NCI-H2227 (cell line): Measurements from ENCODE around the gene BOLA2.
"Not testable (repeated sequence)": the region's sequence is repeated elsewhere in the genome, so short reads cannot be mapped to it uniquely, and the experiment has no call there.

Source experiments
- DNase-seq: peaks from one replicate; lab custom pipeline; 2025; ENCODE audit not compliant: unreplicated experiment; lab: John Stamatoyannopoulos, UW

The BOLA2 gene

GRCh38 chr16:29454269-29454668 is at the start of gene BOLA2, which contains the start of gene SLX1B:
Gene BOLA2, minus strand, starts transcription at chr16:29454351. Its CDS starts 98 bp downstream, at chr16:29454253.
Gene SLX1B, plus strand, starts transcription at chr16:29454533.
- not testable (repeated sequence) for DNase-seq

DNA sequence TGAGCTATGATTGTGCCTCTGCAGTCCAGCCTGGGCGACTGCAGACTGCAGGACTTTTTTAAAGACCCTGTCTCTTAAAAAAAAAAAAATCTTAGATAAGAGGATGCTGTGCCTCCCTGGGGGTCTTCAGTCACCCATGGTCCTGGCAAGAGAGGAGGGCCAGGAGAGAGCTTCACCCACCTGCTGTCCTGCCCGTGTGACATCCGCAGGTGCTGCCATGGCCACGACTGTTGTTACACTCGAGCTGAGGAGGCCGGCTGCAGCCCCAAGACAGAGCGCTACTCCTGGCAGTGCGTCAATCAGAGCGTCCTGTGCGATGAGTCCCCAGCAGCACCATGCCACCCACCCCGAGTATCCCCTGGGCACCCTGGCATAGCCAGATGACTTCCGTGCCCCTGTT is 28.1 kb upstream of the BOLA2 start:
- not testable (repeated sequence) for DNase-seq

DNA sequence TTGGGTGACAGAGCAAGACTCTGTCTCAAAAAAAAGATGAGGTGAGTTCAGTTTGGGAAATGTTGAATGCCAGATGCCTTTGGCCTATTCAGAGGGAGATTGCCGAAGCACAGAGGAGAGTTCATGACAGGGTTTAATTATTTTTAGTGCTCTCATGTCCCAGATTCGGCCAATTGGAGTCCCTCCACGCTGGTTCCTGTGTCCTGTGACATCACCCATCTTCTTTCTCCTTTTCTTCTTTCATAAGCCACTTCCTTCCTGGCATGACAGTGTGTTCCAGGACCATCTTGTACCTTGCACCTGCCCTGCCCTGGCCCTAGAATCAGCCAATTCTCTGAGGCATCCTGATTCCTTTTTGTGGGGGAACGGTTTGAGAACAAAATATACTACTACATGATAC is 17.9 kb upstream of the BOLA2 start:
- DNase-seq = not testable (repeated sequence)

GRCh38 chr16:29469660-29470059 is 15.5 kb upstream of the BOLA2 start:
- not testable (repeated sequence) for DNase-seq

GRCh38 chr16:29467654-29468366 is 13.7 kb upstream of the BOLA2 start:
- DNase-seq = not testable (repeated sequence)

GRCh38 chr16:29466904-29467303 is 12.8 kb upstream of the BOLA2 start:
- not testable (repeated sequence) for DNase-seq

DNA sequence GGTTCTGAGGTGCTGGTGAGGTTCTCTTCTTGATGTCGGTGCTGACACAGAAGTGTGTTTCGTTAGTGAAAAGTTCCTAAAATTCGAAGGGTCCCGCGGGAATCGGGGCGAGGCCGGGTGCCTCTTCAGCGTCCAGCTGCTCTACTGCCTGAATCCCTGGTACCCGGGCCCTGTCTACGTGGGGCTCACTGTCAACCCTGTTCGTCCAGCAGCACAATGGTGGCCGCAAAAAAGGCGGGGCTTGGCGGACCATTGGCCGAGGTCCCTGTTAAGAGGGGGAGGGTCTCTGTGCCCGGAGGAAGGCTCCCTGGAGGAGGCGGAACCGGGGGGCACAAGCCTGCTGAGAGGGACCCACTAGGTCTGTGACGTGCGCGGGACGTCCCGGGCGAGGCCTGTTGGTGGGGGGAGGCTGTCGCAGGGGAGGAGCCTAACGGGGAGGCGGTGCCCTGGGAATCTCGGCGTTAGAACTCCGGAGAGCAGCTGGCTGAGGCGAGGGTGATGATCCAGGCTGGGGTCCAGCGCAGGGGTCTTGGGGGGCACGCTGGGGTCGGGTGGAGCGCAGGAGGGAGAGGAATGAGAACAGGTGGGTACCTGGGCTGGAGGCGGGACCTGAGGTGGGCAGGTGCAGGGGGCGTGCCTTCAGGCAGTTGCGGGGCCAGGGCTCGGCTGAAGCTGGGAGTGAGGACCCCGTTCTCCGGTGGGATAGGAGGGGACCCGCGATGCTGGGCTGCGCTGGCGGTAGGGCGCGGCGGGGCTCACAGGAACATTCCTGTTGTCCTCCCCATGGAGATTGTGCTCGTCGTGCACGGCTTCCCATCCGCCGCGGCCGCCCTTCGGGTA is 12.1 kb upstream of the BOLA2 start:
- not testable (repeated sequence) for DNase-seq

DNA sequence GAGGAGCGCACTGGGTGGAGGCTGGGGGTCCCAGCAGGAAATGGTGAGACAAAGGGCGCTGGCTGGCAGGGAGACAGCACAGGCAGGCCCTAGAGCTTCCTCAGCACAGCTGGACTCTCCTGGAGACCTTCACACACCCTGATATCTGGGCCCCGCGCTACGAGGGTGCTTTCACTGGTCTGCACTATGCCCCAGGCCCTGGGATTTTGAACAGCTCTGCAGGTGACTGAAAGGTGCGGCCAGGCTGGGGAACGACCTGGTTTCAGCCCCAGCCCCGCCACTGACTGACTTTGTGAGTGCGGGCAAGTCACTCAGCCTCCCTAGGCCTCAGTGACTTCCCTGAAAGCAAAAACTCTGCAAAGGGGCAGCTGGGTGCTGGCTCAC is 6.5 kb upstream of the BOLA2 start:
- not testable (repeated sequence) for DNase-seq

DNA sequence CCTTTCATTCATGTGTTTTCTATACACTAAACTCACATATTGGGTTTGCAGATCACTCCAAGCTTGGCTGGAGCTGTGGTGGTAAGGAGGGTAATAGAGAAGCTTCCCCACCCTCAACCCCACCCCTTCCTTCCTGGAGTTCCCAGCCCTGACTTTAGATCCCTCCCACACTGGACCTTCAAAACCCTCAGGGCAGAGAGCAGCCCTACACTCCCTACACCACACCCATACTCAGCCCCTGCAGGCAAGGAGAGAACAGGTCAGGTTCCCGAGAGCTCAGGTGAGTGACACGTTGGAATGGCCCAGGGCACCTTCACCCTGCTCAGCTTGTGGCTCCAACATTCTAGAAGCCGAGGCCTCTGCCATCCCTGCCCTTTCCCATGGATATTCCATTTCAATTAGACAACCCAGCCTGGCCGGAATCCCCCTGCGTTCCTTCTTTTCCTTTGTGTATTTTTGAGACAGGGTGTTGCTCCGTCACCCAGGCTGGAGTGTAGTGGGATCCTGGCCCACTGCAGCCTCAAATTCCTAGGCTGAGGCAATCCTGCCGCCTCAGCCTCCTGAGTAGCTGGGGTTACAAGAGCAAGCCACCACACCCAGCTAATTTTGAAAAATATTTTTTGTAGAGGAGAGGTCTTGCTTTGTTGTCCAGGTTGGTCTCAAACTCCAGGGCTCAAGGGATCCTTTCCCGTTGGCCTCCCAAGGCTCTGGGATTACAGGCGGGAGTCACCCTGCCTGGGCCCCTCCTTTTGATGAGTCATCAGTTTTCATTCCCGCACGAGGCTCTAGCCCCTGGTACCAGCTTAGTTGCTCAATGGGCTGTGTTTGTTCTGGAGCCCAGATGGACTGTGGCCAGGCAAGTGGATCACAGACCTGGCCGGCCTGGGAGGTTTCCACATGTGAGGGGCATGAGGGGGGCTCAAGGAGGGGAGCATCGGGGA is 5.8 kb upstream of the BOLA2 start, which contains the start of gene SULT1A4:
Gene SULT1A4 (plus strand): TSS at position 208 of the 941 bp plus-strand sequence. CDS start 1,473 bp downstream, outside the sequence.
- not testable (repeated sequence) for DNase-seq

GRCh38 chr16:29457660-29458059 is 3.5 kb upstream of the BOLA2 start:
- DNase-seq = not testable (repeated sequence)

GRCh38 chr16:29454828-29455227 is 677 bp upstream of the BOLA2 start:
- DNase-seq = not testable (repeated sequence)

GRCh38 chr16:29453754-29454153 is 397 bp downstream of the BOLA2 start:
- DNase-seq = not testable (repeated sequence)

- DNase-seq = not testable (repeated sequence)
Measured at GRCh38 chr16:29425390-29425789, 28.8 kb downstream of the BOLA2 start.

DNA sequence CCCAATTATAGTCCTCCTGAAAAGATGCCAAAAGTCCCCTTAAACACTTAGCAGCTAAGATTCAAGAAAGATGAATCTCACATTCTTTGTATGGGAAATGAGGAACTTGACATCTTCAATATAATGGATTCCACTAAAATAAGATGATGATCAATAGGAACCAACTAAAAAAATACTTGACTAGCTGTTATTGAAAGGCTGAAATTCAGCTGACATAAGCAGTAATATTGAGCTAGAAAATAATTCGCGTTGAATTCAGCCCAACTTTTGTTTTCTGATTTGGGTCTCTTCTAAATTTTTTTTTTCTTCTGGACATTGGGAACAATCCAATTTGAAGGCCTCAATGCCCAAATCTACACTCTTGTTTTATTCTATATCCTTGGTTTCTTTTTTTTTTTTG is 30.6 kb downstream of the BOLA2 start:
- DNase-seq = not testable (repeated sequence)

- not testable (repeated sequence) for DNase-seq
Measured at GRCh38 chr16:29405249-29405648, 48.9 kb downstream of the BOLA2 start.
